Measurements from ENCODE around the gene SEM1.

DNA sequence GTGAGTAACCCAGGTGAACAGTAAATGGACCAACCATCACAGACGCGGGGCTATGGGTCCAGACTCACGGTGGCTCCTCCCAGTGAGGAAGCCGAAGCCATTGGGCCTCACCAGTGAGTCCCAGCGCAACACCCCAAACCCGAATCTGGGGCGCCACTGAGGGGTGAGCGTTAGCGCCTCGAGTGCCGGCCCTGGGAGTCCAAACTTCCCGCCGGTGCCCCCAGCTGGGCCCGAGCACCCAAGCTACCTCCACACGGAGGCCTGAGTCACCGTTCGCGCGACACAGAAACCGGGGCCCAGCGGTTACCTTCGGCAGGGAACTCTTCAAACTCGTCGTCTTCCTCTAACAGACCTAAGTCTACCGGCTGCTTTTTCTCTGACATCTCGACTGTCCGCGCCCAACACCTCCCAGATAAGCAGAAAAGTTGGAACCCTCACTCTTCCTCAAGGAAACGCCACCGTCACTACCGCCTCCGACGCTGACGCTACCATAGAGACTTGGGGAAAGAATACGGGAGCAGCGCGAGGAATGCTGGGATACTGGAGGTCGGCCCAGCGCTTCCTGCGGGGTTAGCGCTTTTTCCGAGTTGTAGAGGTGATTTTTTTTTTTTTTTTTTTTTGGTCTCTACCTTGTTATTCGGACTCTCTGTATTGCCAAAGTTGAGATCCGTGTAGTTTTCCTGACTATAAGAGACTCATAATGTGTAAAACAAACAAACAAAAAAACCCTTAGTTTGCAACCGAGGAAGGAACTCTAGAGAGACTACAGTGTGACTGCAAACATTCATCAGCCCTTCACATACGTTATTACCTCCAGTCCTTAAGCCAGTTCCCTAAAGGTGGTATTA, at the start of gene SEM1:
- TF ChIP-seq GATA2 (IDR thresholded peaks at IDR 0.05; ENCODE audit: low read depth, low read length): no peak; the same call in 1 of the 2 replicates
- TF ChIP-seq GATA3 (IDR thresholded peaks at IDR 0.05; ENCODE audit: low read depth, low read length): no peak

Data from SH-SY5Y (cell line).